Gastroesophageal sphincter (tissue), 3 donors: ENCODE results near the gene MRPL47.

ENCODE experiments used
- EP300 ChIP-seq: sonication (generic); formaldehyde crosslinking; IDR thresholded peaks from one replicate; pipeline ENCODE4 v1.6.1; 2017; ENCODE audit warnings: antibody characterized with exemption, mild to moderate bottlenecking
- POLR2A ChIP-seq, 2 donors: fragments of 450-650 bp; IDR thresholded peaks; one replicate each; pipeline ENCODE4 v1.6.1; 2017; ENCODE audit warnings: antibody characterized with exemption in 2 of 2, mild to moderate bottlenecking in 2 of 2, moderate library complexity in 1 of 2
- POLR2AphosphoS5 ChIP-seq: sonication (generic); formaldehyde crosslinking; IDR thresholded peaks from one replicate; pipeline ENCODE4 v1.6.1; 2017; ENCODE audit warnings: antibody characterized with exemption
- TF ChIP-seq, protein P1 (sequence below), 4 experiments: fragments of 200-600 bp in 2 of 4; fragments of 450-650 bp in 2 of 4; sonication (generic) in 1 of 4; IDR thresholded peaks; one replicate each; pipeline ENCODE4 v1.5.1; 2017 to 2019; ENCODE audit warnings: antibody characterized with exemption in 4 of 4, mild to moderate bottlenecking in 2 of 4, moderate library complexity in 2 of 4

- TF ChIP-seq, protein P1, sequence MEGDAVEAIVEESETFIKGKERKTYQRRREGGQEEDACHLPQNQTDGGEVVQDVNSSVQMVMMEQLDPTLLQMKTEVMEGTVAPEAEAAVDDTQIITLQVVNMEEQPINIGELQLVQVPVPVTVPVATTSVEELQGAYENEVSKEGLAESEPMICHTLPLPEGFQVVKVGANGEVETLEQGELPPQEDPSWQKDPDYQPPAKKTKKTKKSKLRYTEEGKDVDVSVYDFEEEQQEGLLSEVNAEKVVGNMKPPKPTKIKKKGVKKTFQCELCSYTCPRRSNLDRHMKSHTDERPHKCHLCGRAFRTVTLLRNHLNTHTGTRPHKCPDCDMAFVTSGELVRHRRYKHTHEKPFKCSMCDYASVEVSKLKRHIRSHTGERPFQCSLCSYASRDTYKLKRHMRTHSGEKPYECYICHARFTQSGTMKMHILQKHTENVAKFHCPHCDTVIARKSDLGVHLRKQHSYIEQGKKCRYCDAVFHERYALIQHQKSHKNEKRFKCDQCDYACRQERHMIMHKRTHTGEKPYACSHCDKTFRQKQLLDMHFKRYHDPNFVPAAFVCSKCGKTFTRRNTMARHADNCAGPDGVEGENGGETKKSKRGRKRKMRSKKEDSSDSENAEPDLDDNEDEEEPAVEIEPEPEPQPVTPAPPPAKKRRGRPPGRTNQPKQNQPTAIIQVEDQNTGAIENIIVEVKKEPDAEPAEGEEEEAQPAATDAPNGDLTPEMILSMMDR (IDR thresholded peaks at IDR 0.05): no peak
- TF ChIP-seq EP300 (no peak), POLR2AphosphoS5 (no peak), POLR2A (IDR thresholded peaks at IDR 0.05) (no peak)
Observed at GRCh38 chr3:179599531-179599930, 4.9 kb downstream of the MRPL47 start.
